Kidney capillary endothelial cell (primary cell): Measurements from ENCODE around the gene REM1.
A peak's percentile ranks its signal among the peaks of the same experiment; 100 is the strongest.
"Not testable (repeated sequence)": the region's sequence is repeated elsewhere in the genome, so short reads cannot be mapped to it uniquely, and the experiment has no call there.

Source experiments
- DNase-seq: peaks from one replicate; pipeline ENCODE4 v3.0.0-alpha.2; 2018; ENCODE audit warnings: low spot score

Gene REM1, protein sequence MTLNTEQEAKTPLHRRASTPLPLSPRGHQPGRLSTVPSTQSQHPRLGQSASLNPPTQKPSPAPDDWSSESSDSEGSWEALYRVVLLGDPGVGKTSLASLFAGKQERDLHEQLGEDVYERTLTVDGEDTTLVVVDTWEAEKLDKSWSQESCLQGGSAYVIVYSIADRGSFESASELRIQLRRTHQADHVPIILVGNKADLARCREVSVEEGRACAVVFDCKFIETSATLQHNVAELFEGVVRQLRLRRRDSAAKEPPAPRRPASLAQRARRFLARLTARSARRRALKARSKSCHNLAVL

DNA sequence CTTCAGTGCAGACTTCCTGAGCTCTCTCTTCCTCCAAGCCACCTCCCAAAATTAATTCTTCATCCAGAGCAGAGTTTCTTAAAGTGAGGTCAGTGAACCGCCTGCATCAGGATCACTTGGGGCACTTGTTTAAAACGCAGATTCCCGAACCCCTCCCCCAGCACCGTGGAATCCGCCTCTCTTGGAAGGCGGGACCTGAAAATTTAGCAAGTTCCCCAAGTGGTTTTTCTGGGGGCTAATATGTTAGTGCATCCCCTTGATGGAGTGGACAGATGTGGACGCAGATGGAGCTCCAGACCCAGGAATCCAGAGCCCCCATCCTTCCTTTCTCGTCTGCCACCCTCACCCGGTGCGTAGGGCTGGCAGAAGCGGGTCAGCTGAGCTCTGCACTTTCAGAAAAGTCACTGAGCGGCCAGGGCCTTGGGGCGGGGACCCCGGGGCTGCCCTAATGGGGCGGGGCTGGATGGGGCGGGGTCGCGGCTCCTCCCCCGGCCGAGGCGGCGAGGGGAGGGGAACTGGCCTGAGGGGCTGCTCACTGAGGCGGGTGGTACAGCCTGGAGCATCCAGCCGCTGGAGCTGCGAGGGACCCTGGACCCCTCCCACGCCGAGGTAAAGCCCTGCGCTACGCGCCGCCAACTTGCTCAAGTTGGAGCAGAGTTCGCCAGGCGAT lies at the start of gene REM1, which contains the start of gene DEFB124:
Gene REM1, plus strand, starts transcription at position 531 of the 670 bp plus-strand sequence. CDS start 1,158 bp downstream, outside the sequence.
Gene DEFB124, minus strand, starts transcription at position 370 of the 670 bp plus-strand sequence. CDS start 2,114 bp downstream, outside the sequence.
- DNase-seq: no peak

DNA sequence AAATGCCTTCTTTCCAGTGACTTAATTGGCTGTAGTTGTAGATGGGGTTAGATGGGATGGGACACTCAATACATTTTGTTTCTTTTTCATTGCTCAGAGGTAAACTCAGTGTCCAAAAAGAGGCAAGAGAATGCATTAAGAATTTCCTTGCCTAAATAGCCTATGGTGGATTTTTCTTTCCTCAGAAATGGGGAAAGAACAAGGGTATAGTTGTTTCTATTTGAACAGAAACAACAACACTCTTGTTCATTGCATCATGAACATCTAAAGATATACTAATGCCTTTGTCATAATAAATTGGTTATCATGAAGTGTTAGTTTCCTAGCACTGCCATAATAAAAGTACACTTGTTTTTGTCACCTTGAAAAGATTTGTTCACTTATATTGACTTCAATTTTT lies 49.3 kb upstream of the REM1 start:
- no peak for DNase-seq

DNA sequence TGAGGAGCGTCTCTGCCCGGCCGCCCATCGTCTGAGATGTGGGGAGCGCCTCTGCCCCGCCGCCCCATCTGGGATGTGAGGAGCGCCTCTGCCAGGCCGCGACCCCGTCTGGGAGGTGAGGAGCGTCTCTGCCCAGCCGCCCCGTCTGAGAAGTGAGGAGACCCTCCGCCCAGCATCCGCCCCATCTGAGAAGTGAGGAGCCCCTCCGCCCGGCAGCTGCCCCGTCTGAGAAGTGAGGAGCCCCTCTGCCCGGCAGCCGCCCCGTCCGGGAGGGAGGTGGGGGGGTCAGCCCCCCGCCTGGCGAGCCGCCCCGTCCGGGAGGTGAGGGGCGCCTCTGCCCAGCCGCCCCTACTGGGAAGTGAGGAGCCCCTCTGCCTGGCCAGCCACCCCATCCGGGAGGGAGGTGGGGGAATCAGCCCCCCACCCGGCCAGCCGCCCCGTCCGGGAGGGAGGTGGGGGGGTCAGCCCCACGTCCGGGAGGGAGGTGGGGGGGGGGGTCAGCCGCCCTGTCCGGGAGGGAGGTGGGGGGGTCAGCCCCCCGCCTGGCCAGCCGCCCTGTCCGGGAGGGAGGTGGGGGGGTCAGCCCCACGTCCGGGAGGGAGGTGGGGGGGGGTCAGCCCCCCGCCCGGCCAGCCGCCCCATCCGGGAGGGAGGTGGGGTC lies 48.1 kb upstream of the REM1 start:
- DNase-seq: not testable (repeated sequence)

DNA sequence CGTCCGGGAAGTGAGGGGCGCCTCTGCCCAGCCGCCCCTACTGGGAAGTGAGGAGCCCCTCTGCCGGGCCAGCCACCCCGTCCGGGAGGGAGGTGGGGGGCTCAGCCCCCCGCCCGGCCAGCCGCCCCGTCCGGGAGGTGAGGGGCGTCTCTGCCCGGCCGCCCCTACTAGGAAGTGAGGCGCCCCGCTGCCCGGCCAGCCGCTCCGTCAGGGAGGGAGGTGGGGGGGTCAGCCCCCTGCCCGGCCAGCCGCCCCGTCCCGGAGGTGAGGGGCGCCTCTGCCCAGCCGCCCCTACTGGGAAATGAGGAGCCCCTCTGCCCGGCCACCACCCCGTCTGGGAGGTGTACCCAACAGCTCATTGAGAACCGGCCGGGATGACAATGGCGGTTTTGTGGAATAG lies 47.5 kb upstream of the REM1 start:
- not testable (repeated sequence) for DNase-seq

DNA sequence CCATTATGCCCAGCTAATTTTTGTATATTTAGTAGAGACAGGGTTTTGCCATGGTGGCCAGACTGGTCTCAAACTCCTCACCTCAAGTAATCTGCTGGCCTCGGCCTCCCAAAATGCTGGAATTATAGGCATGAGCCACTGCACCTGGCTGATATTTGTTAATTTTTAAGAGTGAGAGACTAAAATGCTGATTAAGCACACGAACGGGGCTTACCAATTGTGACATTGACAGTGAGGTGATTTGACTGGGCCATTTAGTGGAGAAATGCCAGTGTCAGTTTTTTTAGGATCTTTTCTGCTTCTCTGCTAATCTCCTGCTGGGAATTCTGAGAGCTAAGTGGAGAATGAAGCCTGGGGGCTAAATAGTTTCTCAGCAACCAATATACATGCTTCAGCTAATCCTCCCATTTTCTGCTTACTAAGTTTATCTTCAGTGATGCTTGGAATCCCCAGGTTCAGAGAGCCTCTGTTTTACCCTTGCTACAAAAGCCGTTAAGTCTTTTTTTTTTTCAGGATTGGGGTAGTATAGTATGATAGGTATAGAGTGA lies 44.4 kb upstream of the REM1 start:
- DNase-seq: no peak

DNA sequence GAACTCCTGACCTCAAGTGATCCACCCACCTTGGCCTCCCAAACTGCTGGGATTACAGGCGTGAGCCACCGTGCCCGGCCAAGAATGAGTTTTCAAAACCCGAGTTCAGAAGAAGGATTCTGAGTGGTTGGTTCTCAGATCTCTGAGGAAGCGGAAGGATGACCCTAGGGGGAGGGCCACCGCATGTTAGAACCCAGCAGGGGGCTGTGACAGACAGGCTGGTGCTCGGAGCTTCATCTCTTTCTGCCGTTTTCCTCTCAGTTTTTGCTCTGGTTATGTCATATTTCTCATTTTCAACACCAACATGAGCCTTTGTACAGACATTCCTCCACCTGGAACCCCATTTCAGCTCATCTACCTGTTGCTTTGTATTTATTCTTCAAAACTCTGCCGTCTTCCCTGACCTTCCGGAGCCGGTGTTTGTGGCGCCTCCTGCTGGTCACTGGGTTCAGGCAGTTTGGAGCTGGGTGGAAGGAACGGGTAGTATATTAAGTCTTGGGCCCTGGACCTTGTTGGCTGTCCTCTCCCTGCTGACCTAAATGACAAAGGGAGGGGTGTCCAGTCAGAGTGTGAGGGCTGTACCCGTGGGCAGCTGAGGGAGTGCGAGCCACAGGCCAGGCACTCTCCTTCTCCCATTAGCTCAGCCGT lies 35.0 kb upstream of the REM1 start, which contains the start of gene DEFB123:
Gene DEFB123, plus strand, starts transcription at position 621 of the 648 bp plus-strand sequence. CDS start 67 bp downstream, outside the sequence.
- no peak for DNase-seq

DNA sequence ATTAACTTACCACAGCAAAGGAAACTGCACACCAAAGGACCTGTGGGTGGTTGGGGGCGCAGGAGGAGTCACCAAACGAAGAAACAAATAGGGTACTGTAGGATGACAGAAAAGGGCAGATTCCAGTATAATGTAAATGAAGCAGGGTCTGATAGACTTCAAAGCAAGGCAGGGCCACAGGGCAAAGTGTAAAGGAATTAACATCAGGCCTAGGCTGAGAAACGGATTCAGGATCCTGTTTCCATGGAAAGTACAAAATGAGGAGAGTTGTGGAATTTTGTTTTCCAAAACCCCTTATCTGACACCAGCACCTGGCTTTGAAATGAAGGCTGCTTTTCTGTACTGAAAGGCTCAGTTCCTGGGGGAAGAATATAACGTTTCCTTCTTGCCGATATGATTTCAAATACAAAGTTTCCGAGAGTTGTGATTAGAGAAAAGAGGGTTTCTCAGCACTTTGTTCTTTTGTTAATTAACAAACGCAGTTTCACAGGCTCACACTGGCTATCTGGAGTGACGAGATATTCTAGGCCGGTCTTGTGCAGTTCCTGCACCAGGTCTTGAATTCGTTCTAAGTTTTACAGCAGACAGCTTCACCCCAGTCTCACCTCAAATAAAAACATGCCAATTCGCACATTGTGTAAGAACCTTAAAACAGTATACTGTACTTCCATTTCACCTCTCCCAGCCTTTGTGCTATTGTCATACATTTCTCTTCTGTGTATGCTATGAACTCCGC lies 28.8 kb upstream of the REM1 start:
- DNase-seq: no peak

DNA sequence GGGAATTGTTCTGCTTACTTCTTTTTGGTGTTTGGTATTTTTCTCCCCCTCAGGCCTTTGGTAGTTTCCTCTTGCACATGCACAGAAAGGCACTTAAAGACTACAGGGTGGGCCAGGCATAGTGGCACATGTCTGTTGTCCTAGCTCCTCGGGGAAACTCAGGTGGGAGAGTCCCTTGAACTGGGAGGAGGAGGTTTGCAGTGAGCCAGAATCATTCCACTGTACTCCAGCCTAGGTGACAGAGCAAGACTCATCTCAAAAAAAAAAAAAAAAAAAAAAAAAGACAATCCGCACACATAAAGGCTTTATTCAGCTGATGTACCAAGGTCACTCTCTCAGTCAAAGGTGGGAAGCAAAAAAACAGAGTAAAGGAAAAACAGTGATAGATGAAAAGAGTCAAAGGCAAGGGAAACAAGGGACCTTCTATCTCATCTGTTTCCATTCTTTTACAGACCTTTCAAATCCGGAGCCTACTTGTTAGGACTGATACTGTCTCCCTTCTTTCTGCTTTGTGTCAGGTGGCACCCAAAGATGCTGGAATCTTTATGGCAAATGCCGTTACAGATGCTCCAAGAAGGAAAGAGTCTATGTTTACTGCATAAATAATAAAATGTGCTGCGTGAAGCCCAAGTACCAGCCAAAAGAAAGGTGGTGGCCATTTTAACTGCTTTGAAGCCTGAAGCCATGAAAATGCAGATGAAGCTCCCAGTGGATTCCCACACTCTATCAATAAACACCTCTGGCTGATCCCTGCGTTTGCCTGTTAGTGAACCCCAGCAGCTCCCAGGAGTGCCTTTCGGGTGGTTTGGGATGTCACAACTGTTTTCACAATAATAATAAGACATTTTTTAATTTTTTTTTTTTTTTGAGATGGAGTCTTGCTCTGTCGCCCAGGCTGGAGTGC lies 25.3 kb upstream of the REM1 start:
- DNase-seq: no peak

DNA sequence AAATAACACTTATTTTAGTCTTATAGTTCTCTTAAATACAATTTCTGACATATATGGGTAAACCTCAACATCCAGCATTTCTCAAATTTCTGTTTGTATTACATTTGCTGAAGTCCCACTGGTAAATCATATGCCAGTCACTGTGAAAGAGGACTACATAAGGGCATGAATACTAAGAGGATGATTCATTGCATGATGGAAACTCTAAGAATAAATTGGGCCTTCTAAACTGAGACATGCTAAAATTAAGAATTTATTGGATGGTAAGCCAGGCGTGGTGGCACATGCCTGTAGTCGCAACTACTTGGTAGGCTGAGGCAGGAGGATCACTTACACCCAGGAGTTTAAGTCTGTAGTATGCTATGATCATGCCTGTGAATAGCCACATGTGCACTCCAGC lies 22.5 kb upstream of the REM1 start:
- no peak for DNase-seq

DNA sequence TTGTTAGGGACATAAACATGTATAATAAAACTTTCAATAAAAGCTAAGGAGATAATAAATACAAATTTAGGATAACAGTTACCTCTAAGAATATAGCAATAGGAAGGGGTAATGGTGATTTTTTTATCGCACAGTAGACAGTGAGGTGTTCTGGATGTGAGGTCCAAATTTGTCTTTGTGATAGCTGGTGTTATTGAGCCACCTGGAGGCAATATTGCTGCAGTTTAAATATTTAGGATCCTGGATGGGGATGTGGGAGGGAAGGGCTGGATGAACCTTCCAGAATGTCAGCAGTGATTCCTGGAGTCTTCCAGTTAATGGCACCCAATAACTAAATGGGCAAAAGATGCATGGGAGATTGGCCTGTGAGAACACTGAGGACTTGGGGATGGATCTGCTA lies 20.7 kb upstream of the REM1 start:
- no peak for DNase-seq

DNA sequence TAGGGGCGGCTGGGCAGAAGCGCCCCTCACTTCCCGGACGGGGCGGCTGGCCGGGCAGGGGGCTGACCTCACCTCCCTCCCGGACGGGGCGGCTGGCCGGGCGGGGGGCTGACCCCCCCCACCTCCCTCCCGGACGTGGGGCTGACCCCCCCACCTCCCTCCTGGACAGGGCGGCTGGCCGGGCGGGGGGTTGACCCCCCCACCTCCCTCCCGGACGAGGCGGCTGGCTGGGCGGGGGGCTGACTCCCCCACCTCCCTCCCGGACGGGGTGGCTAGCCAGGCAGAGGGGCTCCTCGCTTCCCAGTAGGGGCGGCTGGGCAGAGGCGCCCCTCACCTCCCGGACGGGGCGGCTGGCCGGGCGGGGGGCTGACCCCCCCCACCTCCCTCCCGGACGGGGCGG lies 4.1 kb upstream of the REM1 start:
- not testable (repeated sequence) for DNase-seq

DNA sequence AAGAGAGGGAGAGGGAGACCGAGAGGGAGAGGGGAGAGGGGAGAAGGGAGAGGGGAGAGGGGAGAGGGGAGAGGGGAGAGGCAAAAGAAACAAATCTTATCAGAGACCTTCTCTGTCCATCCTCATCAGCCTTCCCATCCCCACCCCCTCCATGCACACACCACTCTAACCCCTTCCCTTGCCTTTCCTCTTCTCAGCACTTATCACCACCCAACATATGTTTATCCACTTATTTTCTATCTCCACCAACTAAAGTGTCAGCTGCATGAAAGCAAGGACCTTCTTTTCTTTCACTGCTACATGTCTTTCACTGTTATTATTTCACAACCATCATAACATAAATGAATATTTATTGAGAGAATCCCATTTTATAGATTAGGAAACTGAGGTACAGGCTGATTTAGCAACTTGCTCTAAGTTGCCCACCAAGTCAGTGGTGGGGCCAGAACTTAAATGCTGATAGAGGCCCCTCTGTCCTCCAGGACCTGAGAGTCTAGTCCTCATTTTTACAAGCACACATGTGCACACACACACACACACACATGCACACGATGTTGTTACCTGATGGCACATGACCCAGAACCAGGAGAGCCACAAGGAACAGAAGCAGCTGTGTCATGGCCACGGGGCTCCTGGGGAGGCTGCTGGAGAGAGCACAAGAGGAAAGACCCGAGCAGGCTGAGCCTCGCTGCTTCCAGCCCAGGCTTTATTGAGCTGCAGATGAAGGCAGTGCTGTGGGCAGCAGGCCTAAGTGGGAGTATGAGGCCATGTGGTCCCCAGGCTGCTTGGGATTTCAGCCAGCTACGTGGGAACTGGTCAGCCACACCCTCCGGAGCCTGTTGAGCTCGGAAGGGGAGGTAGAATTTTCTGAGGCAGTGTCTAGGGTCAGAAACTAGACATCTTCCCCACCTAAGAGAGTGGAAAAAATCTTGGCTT lies 2.4 kb upstream of the REM1 start:
- DNase-seq: no peak

DNA sequence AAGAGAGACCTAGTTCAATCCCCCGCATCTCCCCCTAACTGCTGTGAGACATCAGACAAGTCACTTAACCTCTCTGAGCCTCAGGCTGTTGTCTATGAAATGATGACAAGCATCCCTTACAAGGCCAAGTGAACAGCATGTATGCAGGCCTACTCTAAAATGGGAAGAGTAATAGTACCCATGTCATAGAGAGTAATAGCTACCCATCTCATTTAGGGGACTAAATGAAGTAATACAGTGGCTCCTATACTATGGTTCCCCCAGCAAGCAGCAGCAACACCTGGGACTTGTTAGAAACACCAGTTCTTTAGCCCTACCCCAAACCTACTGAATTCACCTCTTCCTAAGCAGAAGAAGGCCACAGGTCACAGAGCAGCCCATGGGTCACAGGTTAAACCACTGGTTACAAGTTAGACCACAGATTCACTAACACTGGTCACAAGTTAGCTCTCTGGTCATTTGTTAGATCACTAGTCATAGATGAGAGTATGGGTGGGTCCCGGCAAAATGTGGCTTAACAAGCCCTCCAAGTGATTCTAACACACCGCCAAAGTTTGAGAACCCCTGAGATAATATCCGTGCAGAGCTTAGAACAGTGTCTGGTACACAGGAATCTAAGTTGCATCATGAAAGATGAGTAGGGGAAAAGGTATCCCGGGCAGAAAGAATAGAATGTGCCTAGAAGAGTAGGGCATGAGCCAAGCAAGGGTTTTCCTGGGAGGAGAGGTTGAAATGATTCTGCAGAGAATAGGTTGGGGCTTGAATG lies 1.6 kb upstream of the REM1 start:
- no peak for DNase-seq

DNA sequence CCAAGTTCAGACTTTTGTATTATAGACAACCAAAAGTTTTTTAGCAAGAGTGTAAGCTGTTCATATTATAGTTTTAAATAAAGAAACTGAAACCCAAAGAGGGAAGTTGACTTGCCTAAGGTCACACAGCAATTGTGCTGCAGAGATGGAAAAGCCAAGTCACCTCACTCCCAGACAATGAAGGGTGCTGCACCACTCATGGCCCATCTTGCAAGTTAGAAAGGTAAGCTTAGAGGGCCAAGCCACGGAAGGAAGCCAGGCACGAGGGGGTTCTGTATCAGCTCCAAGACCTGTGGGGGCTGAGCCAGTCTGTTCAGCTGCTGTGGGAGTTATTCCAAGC lies 1.0 kb upstream of the REM1 start:
- no peak for DNase-seq

DNA sequence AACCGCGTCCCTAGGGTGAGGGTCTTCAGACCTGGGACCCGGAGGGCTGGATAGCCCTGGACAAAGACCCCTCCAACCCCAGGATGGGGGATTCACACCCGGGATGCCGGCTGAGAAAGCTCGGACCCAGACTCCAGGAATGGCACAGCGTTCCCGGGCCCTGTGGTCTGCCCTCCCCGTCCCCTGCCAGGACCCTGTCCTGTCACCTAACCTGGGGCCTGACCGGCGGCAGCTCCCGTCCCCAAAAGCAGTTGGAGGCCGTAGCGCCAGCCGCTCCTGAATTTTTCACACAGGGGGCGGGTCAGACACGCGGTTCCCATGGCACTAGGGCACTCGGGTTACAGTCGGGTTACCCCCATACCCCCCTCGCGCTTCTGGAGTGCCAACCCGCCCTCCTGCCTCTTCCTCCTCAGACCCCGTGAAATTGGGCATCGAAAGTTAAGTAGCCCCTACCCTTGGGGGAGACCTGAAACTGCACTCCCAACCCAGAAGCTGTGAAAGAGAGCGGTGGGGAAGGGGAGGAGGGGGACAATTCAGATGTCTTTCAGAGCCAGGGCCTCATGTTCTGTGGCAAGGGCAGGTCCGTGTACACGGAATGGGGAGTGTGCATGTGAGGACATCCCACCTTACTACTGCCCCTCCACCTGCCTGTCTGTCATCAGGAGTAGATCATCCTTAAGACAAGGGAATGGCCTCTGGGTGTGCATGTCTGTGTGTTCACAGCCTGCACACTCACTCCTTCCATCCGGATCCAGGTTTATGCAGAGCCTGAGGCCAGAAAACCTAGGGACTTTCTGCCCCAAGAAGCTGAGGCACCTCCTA lies 595 bp downstream of the REM1 start:
- DNase-seq: no peak

DNA sequence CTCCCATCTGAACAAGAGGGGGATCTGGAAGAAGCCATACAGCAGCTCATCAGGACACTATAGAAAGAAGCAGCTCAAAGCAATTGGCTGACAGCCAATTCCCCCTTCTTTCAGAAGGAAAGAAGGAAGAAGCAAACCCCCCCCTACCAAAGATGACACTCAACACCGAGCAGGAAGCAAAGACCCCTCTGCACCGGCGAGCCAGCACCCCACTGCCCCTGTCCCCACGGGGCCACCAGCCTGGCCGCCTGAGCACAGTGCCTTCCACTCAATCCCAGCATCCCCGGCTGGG lies 1.2 kb downstream of the REM1 start:
- no peak for DNase-seq

DNA sequence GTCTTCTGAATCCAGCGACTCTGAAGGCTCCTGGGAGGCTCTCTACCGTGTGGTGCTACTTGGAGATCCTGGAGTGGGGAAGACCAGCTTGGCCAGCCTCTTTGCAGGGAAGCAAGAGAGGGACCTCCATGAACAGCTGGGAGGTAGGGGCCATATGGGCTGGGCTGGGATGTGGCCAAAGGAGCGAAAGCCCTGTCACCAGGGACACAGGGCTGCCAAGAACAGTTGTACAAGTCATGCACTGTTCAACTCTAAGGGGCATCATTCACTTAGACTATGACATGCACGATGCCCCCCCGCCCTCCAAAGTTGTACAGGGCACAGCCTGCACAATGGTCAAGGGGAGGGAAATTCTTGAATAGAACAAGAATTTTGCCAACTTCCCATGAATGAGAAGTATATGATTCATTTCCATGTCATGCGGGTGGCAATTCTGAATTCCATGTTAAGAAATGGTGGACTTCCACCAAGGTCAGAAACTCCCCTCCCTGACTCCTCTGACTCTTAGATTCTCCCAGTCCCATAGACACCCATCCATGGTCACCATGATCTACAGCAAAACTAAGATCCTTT lies 1.6 kb downstream of the REM1 start:
- DNase-seq: peak; percentile 79

DNA sequence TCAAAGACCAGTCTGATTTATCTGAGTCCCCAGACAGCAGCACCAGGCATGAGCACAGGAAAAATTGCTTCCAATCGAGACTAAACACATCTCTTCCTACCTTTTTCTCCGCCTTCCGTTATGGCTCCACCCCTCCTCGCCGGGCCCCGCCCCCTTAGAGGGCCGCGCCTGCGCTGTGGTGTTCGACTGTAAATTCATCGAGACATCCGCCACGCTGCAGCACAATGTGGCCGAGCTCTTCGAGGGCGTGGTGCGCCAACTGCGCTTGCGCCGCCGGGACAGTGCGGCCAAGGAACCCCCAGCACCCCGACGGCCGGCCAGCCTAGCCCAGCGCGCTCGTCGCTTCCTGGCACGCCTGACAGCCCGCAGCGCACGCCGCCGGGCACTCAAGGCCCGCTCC lies 8.9 kb downstream of the REM1 start:
- DNase-seq: peak; percentile 22
